Stimulated activated CD8-positive, alpha-beta memory T cell treated with anti-CD3 and anti-CD28 coated beads, Interleukin-4, amount 100 ng/mL, for 48 hours (primary cell): ENCODE data around the gene OCA2.

Experiments used
- DNase-seq: peaks from one replicate; pipeline ENCODE4 v3.0.0-alpha.2; 2020

OCA2 gene

DNA sequence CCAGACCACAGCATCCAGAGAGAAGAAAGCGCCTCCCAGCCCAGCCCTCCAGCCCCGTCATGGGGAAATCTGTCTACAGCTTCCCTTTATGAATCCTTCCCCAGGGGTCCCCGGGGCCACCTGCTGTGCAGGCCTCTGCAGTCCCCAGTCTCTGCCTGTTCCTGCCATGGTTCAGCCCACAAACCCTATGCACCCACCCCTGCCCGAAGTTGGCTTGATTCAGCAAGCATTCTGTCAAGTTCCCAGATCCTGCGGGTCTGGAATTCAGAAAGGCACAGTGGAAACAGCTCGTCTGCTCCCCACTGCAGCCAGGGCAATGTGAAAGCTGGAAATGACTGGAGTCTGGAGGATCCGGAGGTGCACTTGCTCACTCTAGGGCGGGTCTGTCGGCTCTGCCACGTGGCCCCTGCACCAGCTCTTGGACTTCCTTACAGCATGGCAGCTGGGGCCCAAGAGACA, 2.9 kb upstream of the OCA2 start:
- no peak for DNase-seq

DNA sequence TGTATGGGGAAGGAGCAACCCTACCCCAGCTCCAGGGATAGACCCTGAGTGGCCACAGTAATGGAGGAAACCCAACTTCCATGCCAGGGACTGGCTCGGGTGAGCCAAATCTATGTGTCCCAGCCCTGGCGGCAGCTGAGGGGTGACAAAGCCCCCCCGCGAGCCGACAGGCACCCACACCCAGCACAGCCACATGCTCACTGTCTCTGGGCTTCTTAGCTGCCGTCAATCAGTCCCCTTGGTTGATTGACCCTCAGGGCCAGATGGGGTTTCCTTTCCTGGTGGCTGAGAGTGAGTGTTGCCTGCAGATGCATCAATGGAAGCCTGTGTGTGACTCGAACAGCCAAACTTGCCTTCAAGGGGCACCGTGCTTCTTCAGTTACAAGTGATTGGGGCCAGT, 2.1 kb upstream of the OCA2 start:
- DNase-seq, result no peak

DNA sequence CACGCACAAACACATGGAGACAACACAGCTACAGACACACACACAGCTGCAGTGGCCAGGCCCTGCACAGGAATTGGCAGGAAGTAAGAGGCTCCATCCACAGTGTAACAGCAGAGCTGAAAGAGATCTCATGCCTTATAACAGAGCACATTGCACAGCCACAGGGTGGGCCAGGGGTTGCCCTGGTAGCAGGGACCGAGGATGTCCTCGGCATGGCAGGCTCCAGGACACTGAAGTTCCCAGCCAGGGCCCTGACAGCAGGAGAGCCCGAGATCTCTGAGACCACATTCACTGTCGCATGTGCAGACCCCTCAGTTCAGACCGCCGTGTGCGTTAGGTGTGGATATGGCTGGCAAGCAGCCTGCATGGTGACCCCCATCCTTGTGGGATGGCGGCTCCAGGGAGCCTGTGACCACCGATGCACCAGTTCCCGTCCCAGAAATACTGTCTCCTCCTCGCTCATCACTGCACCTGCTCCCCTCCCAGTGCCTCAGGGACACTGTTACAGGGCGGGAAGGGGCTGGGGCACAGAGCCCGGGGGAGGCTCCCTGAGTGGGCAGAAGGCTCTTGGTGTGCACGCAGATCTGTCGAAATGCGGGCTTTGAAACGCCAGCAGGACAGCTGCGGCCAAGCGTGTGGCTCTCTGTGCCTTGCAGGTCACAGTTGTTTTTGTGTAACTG, 1.5 kb upstream of the OCA2 start:
- DNase-seq, result no peak

DNA sequence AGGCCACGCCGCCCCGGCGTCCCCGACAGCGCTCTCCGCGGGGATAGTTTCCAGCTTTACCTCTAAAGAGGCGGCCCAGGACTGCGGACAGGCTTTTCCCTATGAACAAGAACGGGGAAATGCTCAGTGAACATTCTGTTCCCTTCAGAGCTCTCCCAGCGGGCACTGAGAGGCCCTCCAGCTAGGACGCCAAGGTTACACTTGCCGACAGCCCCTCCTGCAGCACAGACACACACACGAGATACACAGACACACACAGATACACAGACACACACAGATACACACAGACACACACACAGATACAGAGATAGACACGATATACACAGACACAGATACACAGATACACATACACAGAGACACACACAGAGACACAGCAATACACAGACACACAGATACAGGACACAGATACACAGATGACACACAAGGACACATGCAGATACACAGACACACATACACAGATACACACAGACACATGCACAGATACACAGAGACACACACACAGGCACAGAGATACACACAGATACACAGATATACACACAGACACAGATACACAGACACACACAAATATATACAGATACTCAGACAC, 533 bp upstream of the OCA2 start:
- no peak for DNase-seq

DNA sequence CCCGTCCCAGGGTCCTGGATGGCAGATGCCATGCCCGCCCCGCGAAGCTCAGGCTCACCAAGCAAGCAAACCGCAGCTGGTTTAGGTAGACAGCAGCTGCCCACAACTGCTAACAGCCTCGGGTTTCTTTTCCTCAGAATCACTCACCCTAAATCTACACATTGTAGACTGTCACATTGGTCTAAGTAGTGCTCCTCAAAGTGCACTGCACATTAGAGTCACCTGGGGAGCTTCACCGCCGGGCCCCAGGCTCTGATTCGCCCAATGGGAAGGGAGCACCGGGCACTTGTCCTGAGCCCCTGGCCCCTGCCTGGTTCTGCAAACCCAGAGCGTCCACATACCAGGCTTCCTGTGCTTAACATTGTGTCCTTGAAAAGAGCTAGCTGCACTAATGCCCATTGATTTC, 752 bp downstream of the OCA2 start:
- no peak for DNase-seq

- no peak for DNase-seq
Measured at GRCh38 chr15:28097656-28098359, 1.3 kb downstream of the OCA2 start.

DNA sequence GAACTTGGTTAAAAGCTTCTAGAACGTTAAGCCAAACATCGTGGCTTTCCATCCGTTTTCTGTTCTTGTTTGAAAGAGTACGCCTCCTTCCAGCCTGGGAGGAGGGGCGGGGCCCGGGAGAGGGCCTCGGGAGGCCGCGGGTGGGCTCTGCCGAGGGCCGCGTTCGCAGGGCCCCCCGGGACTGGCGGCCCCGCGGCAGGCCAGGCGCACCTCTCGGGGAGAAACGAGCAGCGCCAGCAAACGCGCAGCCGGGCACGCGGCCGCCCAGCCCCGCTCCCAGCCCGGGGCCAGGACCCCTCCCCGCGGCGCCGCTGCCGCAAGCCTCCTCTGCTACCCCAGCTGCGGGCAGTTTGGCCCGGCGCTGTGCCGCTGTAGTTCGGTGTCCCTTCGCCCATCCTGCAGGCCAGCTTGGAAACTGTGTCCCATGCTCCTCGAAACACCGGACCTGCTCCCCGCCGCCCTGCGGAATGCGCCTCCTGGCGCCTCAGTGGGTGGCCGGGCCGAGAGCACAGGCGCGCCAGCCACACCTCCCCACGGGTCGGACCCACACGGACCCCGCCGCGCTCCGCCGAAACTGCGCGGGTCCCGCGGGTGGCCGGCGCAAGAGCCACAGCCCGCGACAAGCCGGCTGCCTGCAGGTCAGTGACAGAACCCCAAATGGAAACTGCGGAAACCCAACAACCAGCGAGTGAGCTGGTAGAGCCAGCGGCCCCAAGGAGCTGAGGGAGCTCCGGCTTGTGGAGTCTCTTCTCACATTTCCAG, 2.3 kb downstream of the OCA2 start:
- no peak for DNase-seq

DNA sequence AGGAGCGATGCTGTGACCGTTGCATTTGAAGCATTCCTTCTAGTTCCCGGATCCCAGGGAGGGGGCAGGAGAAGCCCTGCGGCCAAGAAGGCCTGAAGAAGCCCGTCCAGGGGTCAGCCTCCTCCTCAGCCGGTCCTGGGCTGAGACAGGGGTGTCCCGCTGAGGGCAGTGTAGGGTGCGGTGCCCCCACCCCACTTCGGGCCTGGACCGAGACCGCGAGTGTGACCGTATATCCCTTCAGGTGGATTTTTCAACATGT, 2.8 kb downstream of the OCA2 start:
- DNase-seq, result no peak

GRCh38 chr15:28094732-28095521, 4.2 kb downstream of the OCA2 start:
- peak; percentile 54 for DNase-seq

GRCh38 chr15:28093752-28094535, 5.2 kb downstream of the OCA2 start:
- no peak for DNase-seq

DNA sequence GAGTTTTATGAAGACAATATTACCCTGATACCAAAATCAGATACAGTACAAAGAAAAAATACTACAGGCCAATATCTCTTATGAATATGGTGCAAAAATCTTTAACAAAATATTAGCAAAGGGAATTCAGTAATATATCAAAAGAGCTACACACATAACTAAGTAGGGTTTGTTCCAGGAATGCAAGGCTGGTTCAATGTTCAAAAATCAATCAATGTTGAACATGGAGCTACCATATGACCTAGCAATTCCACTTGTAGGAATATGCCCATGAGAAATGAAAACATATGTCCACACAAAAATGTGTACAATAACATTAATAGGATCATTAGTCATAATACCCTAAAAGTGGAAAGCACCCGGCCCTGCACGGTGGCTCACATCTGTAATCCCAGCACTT, 7.8 kb downstream of the OCA2 start:
- no peak for DNase-seq

DNA sequence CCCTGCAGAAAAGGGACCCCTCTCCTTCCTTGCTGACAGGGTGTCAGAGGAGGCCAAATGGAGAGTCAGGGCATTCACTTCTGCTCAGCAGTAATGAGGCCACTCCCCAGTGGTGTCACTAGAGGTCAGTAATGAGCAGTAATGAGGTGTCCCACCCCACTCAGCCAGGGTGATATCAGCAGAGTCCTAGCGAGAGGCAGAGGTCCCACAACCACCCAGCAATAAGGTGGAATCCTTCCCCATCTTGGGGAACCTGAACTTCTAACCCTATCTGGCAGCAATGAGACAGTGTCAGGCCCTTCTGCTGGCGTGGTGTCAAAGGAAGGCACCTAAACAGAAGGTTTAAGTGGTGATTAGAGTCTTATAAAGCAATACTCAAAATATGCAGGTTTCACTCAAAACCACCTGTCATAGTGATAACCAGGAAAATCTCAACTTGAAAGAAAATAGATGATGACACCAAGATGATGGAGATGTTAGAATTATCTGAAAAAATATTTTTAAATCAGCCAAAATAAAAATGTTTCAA, 12.9 kb downstream of the OCA2 start:
- peak; percentile 75 for DNase-seq

- no peak for DNase-seq
Measured at GRCh38 chr15:28085489-28086174, 13.5 kb downstream of the OCA2 start.

- DNase-seq, result no peak
Measured at GRCh38 chr15:28084547-28084946, 14.6 kb downstream of the OCA2 start.

GRCh38 chr15:28082891-28083684, 16.0 kb downstream of the OCA2 start:
- no peak for DNase-seq

DNA sequence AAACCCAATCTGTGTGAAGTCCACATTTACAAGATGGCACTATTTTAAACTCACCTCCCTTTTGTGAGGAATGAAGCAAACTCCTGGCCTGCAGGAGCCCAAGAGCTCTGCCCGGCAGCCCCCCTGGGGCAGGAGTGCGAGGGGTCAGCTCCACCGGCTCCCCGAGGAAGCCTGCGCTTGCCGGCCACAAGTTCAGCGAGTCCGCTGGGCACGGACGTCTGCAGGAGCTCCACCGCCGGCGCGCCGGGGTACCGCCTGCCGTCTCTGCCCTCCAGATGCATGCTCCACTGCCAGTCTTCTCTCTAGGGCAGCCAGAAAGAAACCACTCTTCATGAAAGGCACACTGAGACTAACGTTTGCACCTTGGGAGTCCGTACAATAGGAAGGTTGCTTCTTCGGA, 17.5 kb downstream of the OCA2 start:
- no peak for DNase-seq

GRCh38 chr15:28080386-28080785, 18.7 kb downstream of the OCA2 start:
- DNase-seq, result no peak

DNA sequence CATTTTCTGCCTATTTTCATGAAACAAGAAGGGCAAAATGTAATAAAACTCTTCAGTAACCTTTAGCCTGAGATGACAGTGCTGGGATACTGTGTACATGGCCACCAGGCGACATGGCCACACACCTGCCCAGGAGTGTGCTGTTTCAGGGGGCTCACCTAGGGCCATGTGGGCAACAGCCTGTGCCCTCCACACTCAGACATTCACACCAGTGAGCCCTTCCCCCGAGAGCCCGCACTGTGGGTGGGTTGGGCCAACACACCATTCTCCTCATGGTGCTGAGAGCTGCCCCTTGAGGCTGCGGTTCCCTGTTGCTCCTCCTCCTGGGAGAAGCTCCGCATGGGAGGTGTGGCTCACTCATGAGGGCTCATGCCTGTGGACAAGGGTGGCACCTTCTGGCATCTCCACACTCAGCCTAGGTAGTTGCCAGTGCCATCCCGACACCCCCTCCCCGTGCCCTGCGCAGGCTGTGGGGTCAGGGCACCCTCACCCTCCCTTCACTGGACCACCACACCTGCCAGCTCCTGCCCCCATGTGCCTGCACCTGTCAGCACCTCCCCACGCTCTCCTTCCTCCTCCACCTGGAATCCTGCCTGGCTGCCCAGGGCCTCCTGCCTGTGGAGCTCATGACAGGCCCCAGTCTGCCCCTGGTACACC, 19.7 kb downstream of the OCA2 start:
- DNase-seq, result no peak

DNA sequence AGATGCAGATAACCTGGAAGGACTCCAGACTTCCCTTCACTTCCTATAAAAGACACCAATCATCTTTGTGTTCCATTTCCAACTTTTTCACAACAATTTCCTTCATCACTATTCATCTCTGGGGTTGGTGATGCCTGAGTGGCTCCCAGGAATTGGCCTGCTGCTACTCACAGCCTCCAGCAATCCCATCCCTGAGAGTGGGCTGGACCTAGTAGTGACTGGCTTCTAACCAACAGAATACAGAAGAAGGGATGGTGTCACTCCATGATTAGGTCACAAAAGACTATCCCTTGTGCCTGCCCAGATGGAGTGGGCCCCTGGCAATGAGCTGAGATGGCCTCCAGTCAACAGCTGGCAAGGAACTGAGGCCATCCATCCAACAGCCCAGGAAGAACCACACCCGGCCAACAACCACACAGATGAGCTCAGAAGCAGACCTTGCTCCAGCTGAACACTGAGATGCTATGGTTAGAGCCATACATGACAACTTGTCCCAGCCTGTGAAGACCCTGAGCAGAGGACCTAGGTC, 20.9 kb downstream of the OCA2 start:
- DNase-seq, result no peak

DNA sequence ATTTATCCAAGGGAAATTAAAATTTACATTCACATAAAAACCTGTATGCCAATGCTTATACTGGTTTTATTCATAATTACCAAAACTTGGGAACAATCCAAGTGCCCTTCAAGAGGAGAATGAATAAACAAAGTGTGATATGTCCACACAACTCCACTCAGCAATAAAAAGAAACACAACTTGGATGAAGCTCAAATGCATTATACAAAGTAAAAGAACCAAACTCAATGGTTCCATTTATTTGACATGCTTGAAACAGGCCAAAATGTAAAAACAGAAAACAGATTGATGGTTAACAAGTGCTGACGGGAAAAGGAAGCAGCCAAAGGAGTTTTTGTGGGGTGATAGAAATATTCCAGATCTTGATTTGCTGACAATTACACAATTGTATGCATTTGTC, 23.5 kb downstream of the OCA2 start:
- DNase-seq, result no peak
